ENCODE results near the gene FAM219A.
"Not testable (repeated sequence)": the region's sequence is repeated elsewhere in the genome, so short reads cannot be mapped to it uniquely, and the experiment has no call there.

The FAM219A gene

GRCh38 chr9:34443533-34443932 is 14.8 kb downstream of the FAM219A start:
- no peak for DNase-seq (ENCODE audit: low spot score)

DNA sequence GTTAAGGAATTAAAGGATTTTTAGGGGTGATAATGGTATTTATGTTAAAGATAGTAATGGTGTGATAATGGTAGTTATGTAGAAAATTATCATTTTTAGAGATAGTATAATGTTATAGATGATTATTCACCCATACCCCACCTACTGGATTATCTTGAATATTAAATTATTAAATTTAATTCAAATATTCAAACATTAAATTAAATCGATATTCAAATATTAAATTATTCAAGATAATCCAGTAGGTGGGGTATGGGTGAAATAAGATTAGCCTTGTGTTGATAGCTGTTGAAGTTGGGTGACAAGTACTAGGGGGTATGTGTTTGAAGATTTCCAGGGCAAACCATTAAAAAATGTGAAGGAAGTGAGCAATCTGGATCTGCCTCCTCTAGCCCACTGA is 15.6 kb downstream of the FAM219A start:
- no peak for DNase-seq (ENCODE audit: low spot score)

DNA sequence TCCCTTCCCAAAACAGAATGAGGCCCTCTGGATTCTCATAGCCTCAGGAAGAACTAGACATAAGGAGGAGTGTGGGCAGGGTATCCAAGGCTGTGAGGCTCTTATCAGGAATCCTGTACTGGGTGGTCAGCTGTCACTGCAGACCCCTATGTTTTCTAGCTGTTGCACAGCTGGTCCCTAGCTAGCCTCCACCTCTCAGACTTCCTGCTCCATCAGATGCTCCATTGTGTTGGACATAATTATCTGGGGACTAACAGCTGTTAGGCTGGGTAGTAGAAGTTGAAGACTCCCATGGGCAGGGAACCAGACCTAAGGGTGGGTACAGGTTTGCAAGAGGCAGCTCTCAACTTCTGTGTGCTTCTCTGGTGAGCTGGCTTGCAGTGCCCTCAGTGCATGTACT is 18.4 kb downstream of the FAM219A start:
- DNase-seq (ENCODE audit: low spot score), result no peak

GRCh38 chr9:34438465-34438864 is 19.9 kb downstream of the FAM219A start:
- DNase-seq (ENCODE audit: low spot score), result not testable (repeated sequence)

- not testable (repeated sequence) for DNase-seq (ENCODE audit: low spot score)
Observed at GRCh38 chr9:34437926-34438307, 20.5 kb downstream of the FAM219A start.

GRCh38 chr9:34437006-34437925 is 21.1 kb downstream of the FAM219A start:
- DNase-seq (ENCODE audit: low spot score), result peak; percentile 85

DNA sequence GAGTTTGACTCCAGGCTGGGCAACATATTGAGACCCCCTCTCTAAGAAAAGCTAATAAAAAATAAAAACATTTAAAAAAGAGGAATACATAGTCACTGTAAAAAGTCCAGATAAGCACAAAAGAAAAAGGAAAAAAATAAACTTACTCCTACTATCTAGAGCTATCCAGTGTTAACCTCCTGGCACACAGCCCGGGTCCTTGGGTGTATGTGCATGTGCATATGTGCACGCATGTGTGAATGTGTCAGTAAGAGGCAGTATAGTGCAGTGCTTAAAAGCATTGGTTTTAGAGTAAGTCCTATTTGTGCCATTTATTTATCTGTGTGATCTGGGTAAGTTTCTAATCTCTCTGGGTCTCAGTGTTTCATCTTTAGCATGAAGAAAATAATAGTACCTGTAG is 26.7 kb downstream of the FAM219A start:
- no peak for DNase-seq (ENCODE audit: low spot score)

- DNase-seq (ENCODE audit: low spot score), result peak; percentile 57
Observed at GRCh38 chr9:34430843-34431437, 27.4 kb downstream of the FAM219A start.

DNA sequence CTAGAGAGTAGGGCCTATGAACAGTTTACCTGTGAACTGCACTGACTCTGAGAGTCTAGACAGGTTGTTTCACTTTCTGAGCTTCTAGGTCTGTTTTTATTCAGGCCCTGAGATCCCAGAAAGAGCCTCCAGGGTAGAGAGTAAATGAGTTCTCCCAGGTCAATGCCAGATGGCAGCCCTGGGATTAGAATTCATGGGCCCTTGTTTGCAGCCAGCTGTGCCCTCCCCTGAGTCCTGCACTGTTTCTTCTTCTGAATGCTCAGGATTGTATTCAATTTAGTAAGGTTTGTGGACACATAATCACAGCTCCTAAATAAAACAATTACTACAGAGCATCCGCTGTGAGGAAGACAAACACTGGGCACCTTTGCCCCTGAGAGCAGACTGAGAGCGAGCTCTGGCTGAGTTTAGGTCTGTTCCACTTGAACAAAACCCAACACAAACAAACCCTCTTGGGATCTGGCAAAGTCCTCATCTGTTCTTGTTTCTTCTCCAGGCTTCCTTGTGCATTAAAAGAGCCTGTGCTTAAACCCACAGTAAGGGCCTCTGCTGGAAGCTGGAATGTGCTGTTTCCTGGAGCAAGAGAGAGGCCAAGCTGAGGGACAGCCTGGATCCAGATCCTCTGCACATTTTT is 29.9 kb downstream of the FAM219A start:
- no peak for DNase-seq (ENCODE audit: low spot score)

- DNase-seq (ENCODE audit: low spot score), result no peak
Observed at GRCh38 chr9:34426347-34427074, 31.9 kb downstream of the FAM219A start.

GRCh38 chr9:34419716-34420504 is 38.5 kb downstream of the FAM219A start:
- DNase-seq (ENCODE audit: low spot score), result no peak

- DNase-seq (ENCODE audit: low spot score), result no peak
Observed at GRCh38 chr9:34417734-34418133, 40.6 kb downstream of the FAM219A start.

- peak; percentile 59 for DNase-seq (ENCODE audit: low spot score)
Observed at GRCh38 chr9:34413231-34413852, 45.0 kb downstream of the FAM219A start.

GRCh38 chr9:34412336-34412735 is 46.0 kb downstream of the FAM219A start:
- DNase-seq (ENCODE audit: low spot score), result no peak

DNA sequence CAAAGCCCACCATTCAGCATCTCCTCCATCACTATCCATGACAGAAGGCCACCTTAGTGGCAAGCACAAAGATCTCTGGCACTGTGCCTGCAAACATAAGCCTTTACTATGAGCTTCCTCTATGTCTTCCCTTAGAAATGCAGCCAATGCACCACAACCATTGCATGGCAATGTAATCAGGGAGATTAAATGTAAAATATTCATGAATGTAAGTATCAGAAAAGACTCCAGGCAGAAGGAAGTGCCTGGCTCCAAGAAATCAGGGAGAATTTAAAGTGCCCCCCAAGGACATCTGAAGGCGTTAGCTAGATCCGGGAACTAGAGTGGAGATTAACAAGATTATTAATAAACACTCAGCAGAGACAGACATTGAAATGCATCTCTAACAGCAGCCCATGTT is 49.2 kb downstream of the FAM219A start:
- DNase-seq (ENCODE audit: low spot score), result no peak

DNA sequence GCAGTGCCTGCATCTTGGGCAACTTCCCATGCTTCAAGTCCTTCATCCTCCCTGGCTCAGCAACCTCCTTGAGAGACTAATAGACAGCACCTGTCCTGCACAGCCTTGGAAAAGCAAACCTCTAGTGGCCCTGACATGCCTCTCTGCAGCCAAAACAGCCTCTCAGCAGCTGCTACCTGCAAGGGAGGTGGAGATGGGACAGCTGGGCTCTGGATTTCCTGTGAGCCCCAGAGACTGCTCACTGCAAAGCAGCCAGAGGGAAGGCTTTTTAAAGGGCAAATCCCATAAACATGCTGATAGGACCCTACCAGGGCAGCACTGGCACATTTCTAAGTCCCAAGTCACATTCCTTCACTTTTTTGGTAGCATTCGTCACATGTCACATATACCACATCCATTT is 50.2 kb downstream of the FAM219A start:
- DNase-seq (ENCODE audit: low spot score), result no peak

DNA sequence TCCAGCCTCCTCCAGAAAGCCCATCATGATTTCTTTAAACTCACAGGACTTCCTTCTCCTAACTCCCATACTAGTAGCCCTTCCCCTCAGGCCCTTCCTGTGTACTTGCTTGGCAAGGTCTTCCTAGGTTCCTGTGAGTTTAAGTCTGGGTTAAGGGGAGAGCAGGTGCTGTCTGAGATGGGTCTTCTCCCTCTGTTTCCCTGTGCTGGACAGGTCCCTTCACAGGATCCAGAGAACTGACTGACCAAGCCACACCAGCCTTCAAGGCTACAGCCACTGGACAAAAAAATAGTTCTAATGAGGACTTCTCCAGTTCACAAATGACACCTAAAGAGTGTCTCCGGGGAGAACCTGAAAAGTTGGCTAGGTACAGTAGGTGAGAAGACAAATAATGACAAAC is 52.2 kb downstream of the FAM219A start:
- no peak for DNase-seq (ENCODE audit: low spot score)

GRCh38 chr9:34405719-34406118 is 52.7 kb downstream of the FAM219A start:
- DNase-seq (ENCODE audit: low spot score), result no peak

DNA sequence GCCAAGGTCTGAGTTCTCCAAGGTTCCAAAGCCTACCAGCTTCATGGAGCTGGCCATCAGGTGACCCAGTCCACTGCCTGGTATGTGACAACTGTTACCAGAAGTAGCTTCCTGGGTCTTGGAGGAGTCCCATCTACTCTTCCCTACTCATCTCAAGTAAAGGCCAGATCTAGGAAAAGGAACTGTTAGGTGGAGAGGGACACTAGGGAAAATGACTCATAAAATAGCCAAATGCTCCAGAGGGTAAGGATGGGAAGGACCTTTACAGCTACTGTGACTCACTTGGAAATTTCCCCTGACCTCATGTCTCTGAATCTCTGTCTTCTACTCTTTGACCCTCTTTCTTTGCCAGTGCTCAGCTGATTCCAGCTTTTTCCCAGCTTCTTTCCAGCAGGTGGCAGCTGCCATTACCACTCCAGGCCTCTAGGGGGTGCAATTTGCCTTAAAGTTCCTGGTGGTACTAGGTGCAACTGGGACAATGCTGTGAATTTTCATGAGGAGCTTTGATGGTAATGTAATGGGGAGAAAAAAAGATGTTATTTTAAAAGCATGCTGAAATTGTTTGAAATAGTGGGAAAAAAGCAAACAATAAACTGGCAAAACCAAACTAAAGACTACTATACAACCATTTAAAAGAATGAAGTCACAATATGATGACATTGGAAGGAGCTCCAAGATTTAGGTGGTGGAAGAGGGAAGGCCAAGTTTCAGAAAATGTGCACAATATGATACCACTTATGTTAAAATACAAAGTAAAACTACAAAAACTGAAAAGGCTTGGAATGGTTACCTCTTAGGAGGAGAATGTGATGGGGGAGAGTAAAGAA is 54.6 kb downstream of the FAM219A start:
- DNase-seq (ENCODE audit: low spot score), result peak; percentile 56

Data from NAMALWA (cell line).